GM12878 (cell line): ENCODE results near the gene IGFALS.

Experiments
- ATF3 ChIP-seq: IDR thresholded peaks from 2 replicates; pipeline ENCODE4 v1.6.1; 2011; ENCODE audit warnings: low read depth, mild to moderate bottlenecking, low read length, moderate library complexity, borderline replicate concordance; ENCODE audit errors: extremely low read depth
- EZH2 ChIP-seq: IDR thresholded peaks from 2 replicates; pipeline ENCODE4 v1.6.1; 2012; ENCODE audit warnings: low read depth, mild to moderate bottlenecking, control low read depth, inconsistent platforms, low read length, borderline replicate concordance; ENCODE audit not compliant: control insufficient read depth
- GABPA ChIP-seq: IDR thresholded peaks from 2 replicates; pipeline ENCODE4 v1.6.1; 2014; ENCODE audit warnings: antibody characterized with exemption, low read depth, mild to moderate bottlenecking, inconsistent platforms
- MAX ChIP-seq: IDR thresholded peaks from 2 replicates; pipeline ENCODE4 v1.6.1; 2012; ENCODE audit warnings: low read depth, low read length, improper control_type of control experiment
- POLR2A ChIP-seq: IDR thresholded peaks from 2 replicates; pipeline ENCODE4 v1.6.1; 2011; ENCODE audit warnings: low read depth, mild to moderate bottlenecking, low read length
- POLR2AphosphoS5 ChIP-seq: IDR thresholded peaks from 2 replicates; pipeline ENCODE4 v1.6.1; 2011; ENCODE audit warnings: mild to moderate bottlenecking, low read length, inconsistent platforms
- PRDM15 ChIP-seq: fragments of 450-650 bp; formaldehyde crosslinking; IDR thresholded peaks from 2 replicates; pipeline ENCODE4 v1.4.0; 2020; ENCODE audit warnings: mild to moderate bottlenecking, moderate library complexity
- RELA ChIP-seq: fragments of 450-650 bp; IDR thresholded peaks from 2 replicates; pipeline ENCODE4 v1.8.0; 2014; ENCODE audit warnings: borderline replicate concordance; ENCODE audit not compliant: partially characterized antibody
- YY1 ChIP-seq: IDR thresholded peaks from 2 replicates; pipeline ENCODE4 v1.6.1; 2011; ENCODE audit warnings: low read depth, mild to moderate bottlenecking, low read length
- ZBTB4 ChIP-seq: fragments of 450-650 bp; formaldehyde crosslinking; IDR thresholded peaks from 2 replicates; pipeline ENCODE4 v1.4.0; 2022; ENCODE audit warnings: mild to moderate bottlenecking, moderate library complexity
- ZNF274 ChIP-seq: IDR thresholded peaks from one replicate; pipeline ENCODE4 v1.8.0; 2011; ENCODE audit not compliant: insufficient read length, insufficient read depth
- ZZZ3 ChIP-seq: IDR thresholded peaks from 2 replicates; pipeline ENCODE4 v1.6.1; 2011; ENCODE audit warnings: low read depth; ENCODE audit not compliant: control insufficient read depth, insufficient read length
- TF ChIP-seq, protein P1 (sequence below), 3 experiments: IDR thresholded peaks in 2 of 3; conservative IDR thresholded peaks in 1 of 3; 2 replicates each; pipeline ENCODE4 v1.5.1; 2011; ENCODE audit warnings: low read depth in 3 of 3, low read length in 3 of 3, mild to moderate bottlenecking in 3 of 3, control low read depth in 2 of 3, moderate library complexity in 2 of 3, inconsistent platforms in 1 of 3, mixed read lengths in 1 of 3; ENCODE audit not compliant: control insufficient read depth in 2 of 3, insufficient read depth in 1 of 3; ENCODE audit errors: extremely low read depth in 1 of 3
- TF ChIP-seq, protein P2 (sequence below): IDR thresholded peaks from 2 replicates; pipeline ENCODE4 v1.6.1; 2011; ENCODE audit warnings: borderline replicate concordance, low read depth, mild to moderate bottlenecking, moderate library complexity, mixed read lengths, low read length; ENCODE audit not compliant: insufficient read depth; ENCODE audit errors: extremely low read length

- no peak for TF ChIP-seq POLR2AphosphoS5
- TF ChIP-seq ZZZ3, result no peak
- TF ChIP-seq POLR2A, result no peak
- no peak for TF ChIP-seq RELA
- TF ChIP-seq ZBTB4 (CRISPR knock-in tag), result no peak
- TF ChIP-seq, protein P1, sequence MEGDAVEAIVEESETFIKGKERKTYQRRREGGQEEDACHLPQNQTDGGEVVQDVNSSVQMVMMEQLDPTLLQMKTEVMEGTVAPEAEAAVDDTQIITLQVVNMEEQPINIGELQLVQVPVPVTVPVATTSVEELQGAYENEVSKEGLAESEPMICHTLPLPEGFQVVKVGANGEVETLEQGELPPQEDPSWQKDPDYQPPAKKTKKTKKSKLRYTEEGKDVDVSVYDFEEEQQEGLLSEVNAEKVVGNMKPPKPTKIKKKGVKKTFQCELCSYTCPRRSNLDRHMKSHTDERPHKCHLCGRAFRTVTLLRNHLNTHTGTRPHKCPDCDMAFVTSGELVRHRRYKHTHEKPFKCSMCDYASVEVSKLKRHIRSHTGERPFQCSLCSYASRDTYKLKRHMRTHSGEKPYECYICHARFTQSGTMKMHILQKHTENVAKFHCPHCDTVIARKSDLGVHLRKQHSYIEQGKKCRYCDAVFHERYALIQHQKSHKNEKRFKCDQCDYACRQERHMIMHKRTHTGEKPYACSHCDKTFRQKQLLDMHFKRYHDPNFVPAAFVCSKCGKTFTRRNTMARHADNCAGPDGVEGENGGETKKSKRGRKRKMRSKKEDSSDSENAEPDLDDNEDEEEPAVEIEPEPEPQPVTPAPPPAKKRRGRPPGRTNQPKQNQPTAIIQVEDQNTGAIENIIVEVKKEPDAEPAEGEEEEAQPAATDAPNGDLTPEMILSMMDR (IDR thresholded peaks at IDR 0.05 in 2 of 3, conservative IDR thresholded peaks at IDR 0.05 in 1 of 3; ENCODE audit: control insufficient read depth in 2 of 3, extremely low read depth in 1 of 3, insufficient read depth in 1 of 3, low read depth in 3 of 3, low read length in 3 of 3), result no peak
- no peak for TF ChIP-seq GABPA
- TF ChIP-seq PRDM15, result no peak
- TF ChIP-seq EZH2, result no peak
- no peak for TF ChIP-seq ZNF274
- TF ChIP-seq, protein P2, sequence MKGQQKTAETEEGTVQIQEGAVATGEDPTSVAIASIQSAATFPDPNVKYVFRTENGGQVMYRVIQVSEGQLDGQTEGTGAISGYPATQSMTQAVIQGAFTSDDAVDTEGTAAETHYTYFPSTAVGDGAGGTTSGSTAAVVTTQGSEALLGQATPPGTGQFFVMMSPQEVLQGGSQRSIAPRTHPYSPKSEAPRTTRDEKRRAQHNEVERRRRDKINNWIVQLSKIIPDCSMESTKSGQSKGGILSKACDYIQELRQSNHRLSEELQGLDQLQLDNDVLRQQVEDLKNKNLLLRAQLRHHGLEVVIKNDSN, result no peak
- no peak for TF ChIP-seq MAX
- no peak for TF ChIP-seq YY1
- TF ChIP-seq ATF3, result no peak
These were observed 498 bp downstream of the IGFALS start for GRCh38 chr16:1792836-1793577.
